Myocyte (in vitro differentiated cells): ENCODE data around the gene RAD1. TPM values are rescaled to one million over a fixed set of nuclear protein-coding genes. Genes with fewer than 3 reads are reported as not detected.
"Not testable (repeated sequence)": the region's sequence is repeated elsewhere in the genome, so short reads cannot be mapped to it uniquely, and the experiment has no call there.

Experiments
- DNase-seq: peaks from one replicate; pipeline ENCODE4 v3.0.0-alpha.2; 2012; ENCODE audit warnings: low read depth
- polyA plus RNA-seq: library from polyadenylated mRNA; unstranded; fragments of >200 nt; gene quantifications from one replicate; pipeline ENCODE4 v1.2.1, GENCODE V29; 2012; ENCODE audit warnings: missing spikeins
- total RNA-seq: library from RNA; depleted of rRNA; stranded (reverse); fragments of >200 nt; gene quantifications from 2 replicates; pipeline ENCODE4 v1.2.3, GENCODE V29; 2014

Gene RAD1
- total RNA-seq = 19.2 and 21.4 TPM in 2 replicates
- 19.8 TPM for polyA plus RNA-seq

DNA sequence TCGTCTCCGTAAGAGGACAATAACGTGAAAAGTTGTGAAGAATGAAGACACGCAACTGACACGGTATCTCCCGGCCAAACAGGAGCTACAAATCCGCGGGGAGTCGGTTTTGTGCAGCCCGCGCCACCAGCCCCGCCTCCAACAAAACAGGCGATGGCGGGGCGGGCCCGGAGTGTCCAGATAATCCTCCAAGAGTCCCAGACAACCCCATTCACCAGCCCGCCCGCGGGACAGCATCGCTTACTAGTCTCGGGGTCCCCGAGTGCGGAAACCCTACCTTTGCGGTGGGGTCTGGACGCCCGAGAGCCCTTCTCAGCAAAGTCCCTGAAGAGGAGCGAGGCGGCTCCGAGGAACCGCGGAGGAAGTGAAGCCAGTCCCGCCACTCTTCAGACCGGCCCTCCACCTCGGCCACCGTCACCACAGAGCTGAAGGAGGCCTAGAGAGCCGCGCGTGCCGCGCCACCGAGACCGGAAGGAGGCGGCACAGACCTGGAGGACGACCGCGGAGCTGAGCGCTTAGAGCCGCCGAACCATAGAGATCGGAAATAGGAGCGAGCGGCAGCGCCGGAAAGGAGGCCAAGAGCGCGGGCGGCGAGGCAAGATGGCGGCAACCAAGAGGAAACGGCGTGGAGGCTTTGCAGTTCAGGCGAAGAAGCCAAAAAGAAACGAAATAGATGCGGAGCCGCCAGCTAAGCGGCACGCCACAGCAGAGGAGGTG, at the start of gene RAD1, which contains the start of gene BRIX1:
Gene RAD1, minus strand, starts transcription at position 366 of the 717 bp plus-strand sequence. CDS start 612 bp downstream, outside the sequence.
Gene BRIX1, plus strand, starts transcription at position 573 of the 717 bp plus-strand sequence. Its CDS starts 28 bp downstream, at position 601.
- peak; percentile 98 for DNase-seq

- DNase-seq = no peak
Observed at GRCh38 chr5:34959323-34959722, 44.0 kb upstream of the RAD1 start.

DNA sequence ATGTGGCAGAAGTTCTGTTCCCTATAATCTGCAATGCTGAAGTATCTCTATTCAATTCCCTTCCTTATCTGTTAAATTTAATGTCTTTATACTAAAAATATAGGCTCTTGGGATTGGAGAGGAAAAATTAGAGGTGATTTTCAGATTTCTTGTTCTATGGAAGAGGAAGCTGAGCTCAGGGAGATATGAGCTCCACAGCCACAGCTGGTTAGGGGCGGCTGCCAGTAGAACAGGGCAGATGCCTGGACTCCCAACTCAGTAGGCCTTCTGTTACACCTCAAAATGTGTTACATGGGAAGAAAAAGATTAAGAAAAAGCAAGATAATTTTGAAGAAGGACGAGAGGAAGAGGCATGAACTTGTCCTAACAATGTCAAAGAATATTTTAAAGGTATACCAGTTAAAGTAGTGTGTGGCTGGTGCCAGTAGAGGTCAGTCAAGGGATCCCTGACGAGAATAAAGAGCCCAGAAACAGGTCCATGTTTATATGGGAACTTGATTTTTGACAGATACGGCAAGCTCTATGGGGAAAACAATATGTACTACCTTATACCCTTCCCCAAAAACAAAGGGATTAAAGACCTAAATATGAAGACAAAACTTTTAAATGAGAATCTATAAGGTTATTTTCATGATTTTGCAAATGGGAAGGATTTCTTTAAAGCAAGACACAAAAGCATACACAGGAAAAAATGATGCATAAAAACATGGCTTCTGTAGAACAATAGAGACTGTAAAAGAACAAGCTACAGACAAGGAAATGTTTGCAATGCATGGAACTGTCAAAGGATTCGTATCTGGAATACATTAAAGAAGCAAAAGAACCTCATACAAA, 42.8 kb upstream of the RAD1 start:
- peak; percentile 50 for DNase-seq

DNA sequence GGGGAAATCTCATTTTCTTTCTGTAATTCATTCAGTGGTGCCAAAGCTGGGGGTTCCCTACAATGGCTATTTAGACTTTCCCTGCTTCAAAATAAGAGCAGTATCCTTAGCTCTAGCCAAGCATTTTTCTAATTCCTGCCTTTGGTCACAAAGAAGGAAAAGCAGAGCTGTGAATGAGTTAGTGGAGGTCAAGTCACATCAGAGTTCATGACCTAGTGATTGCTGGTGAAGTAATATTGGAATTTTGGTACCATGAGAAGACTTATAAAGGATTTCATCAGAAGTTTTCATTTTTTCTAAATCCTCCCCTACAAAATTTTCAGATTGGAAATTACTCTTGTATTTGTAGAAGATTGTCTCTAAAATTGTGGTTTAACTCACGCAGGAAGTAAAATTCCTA, 42.0 kb upstream of the RAD1 start:
- DNase-seq = no peak

- no peak for DNase-seq
Observed at GRCh38 chr5:34944460-34945047, 29.2 kb upstream of the RAD1 start.

- no peak for DNase-seq
Observed at GRCh38 chr5:34944044-34944443, 28.7 kb upstream of the RAD1 start.

GRCh38 chr5:34941936-34942335, 26.6 kb upstream of the RAD1 start:
- DNase-seq = no peak

DNA sequence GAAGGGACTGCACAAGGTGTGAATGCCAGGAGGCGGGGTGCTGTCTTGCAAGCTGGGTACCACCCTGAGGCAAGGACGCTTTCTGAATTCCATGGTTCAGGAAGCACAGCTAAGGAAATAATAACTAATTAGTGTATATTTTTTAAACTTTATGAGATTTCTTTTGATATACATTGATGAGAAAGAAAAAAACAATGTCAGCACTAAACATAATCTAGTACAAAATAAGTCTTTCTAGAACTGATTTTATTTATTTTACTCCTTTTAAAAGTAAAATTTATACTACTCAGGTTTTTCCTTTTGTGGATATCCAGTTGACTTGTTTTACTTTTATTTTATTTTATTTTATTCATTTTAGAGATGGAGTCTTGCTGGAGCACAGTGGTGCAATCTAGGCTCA, 17.6 kb upstream of the RAD1 start:
- DNase-seq = no peak

- DNase-seq = peak; percentile 2
Observed at GRCh38 chr5:34930870-34931269, 15.6 kb upstream of the RAD1 start.

- peak; percentile 26 for DNase-seq
Observed at GRCh38 chr5:34930462-34930844, 15.1 kb upstream of the RAD1 start.

DNA sequence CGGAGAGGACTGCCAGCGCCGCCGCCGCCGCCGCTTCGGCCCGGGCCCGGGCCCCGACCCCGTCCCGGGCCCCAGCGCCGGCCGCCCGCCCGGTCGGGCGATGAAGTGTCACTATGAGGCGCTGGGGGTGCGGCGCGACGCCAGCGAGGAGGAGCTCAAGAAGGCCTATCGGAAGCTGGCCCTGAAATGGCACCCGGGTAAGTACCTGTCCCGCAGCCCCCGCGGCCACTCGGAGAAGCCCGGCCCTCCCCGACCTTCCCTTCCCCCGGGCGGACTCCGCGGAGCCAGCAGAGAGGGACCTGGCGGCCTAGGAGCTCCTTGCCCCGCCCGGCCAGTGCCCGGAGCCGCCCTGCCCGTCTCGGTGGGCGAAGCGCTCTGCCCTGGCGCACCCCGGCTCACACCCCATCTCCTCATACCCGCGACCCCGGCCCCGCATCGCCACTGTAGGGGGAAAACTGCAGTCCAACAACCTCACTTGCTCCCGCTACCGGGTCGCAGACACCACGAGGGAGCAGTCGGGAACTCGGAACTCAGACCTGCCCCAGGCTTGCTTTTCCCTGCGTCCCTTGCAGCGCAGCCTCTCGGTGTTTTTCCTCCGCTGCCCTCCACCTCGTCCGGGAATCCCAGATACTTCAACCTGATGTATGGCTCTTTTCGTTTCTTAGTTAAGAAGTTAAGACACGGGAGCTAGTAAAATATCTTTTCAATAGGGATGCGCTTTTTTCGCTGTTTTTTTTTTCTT, 14.6 kb upstream of the RAD1 start:
- DNase-seq = peak; percentile 87

- peak; percentile 98 for DNase-seq
Observed at GRCh38 chr5:34929134-34929719, 13.9 kb upstream of the RAD1 start, which contains the start of gene DNAJC21. Gene DNAJC21 (plus strand): TSS chr5:34929559. CDS start chr5:34929820, 261 bp downstream.

- DNase-seq = no peak
Observed at GRCh38 chr5:34928267-34928666, 13.0 kb upstream of the RAD1 start.

GRCh38 chr5:34927785-34928184, 12.5 kb upstream of the RAD1 start:
- no peak for DNase-seq

DNA sequence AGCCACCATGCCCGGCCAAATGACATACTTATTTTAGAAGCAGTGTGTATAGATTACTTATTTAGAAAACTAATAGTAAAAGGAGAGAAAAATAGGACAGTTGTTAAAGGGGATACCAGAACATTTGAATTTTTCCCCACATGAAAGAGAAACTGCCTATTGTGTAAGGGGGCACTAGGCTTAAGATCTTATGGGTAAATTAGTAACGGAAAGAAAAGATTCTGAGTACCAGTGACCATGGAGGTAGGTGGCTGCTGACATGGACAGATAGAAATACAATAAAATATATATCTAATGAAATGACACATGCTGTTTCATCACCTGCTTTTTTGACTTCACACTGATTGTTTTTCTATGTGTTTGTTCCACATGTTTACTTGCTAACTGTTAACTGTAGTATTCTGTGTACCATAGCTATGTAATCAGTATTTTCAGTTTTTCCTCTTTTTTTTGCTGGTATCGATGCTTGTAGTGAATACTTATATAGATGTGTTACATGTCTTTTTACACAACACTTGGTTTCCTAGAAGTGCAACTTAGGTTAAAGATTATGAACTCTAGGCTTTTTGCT, 11.1 kb upstream of the RAD1 start:
- DNase-seq = no peak

DNA sequence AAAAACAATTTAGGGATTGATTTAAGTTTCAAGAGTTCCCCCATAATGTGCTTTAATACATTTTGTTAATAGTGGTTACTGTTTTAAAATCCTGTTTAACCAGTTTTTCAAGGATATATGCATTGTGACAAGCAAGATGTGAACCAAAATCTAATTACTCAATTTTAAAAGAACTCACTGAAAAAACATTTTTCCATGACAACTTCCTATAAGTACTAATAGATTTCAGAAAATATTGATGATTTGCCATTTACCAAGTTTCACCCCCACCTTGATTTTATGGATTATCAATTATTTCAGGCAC, 9.1 kb upstream of the RAD1 start:
- DNase-seq = no peak

GRCh38 chr5:34923694-34924461, 8.6 kb upstream of the RAD1 start:
- DNase-seq = peak; percentile 71

DNA sequence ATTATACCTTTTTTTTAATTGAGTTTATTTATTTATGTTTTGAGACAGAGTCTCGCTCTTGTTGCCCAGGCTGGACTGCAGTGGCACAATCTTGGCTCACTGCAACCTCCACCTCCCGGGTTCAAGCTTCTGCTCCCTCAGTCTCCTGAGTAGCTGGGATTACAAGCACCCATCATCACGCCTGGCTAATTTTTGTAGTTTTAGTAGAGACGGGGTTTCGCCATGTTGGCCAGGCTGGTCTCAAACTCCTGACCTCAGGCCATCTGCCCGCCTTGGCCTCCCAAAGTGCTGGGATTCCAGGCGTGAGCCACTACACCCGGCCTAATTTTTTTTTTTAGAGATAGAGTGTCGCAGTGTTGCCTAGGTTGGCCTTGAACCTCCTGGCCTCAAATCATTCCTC, 8.0 kb upstream of the RAD1 start:
- not testable (repeated sequence) for DNase-seq

GRCh38 chr5:34919077-34919476, 3.8 kb upstream of the RAD1 start:
- DNase-seq = no peak

DNA sequence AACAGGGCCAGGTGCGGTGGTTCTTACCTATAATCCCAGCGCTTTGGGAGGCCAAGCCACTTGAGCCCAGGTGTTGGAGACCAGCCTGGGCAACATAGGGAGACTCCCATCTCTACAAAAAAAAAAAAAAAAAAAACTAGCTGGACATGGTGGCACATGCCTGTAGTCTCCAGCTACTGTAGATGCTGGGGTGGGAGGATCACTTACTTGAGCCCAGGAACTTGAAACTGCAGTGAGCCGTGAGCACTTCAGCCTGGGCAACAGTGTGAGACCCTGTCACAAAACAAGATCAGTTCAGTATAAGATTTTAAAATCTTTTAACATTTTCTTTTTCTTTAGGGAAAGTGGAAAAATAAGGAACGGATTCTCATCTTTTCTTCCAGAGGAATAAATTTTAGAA, 2.7 kb upstream of the RAD1 start:
- DNase-seq = no peak
